ENCODE measurements around the gene ADH6.
"Not testable (repeated sequence)": the region's sequence is repeated elsewhere in the genome, so short reads cannot be mapped to it uniquely, and the experiment has no call there.

Gene ADH6

GRCh38 chr4:99219072-99219471 is at the start of gene ADH6:
Gene ADH6 (minus strand): TSS chr4:99219246. CDS start chr4:99219152, 94 bp downstream.
- no peak for DNase-seq (ENCODE audit: low read depth)

DNA sequence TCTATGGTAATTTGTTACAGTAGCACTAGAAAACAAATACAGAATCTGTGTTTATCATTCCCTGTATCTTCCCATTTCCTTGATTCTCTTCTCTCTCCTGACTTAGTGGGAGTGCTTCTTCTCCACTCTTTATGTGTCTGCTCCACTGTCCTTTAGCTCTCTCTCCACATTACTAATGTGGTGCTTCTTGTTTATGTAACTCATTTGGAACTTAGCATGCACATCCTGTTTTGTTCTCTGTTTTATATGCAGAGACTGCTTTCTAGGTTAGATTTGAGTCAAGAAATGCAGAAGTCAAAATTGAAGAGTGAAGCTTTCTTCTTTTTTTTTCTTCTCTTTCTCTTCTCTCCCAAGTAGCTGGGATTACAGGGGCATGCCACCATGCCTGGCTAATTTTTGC is 45.9 kb upstream of the ADH6 start:
- no peak for DNase-seq (ENCODE audit: low read depth)

DNA sequence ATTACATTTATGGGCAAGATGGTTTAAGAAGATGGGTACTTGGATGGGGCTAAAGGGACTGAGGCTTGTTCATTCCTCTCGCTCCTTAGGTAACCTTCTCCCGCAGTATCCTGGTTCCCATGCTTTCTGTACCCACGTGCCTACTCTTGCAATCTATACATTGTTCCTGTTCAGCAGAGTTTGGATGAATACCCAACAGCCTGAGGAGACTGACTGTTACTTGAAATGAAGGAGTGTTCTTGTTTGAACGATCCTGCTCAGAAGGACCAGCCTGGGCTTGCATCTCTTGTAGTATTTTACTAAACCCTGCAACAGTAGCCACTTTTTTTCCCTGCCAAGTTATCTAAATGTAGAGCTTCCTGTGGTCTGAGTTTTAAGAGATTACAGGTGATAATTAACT is 33.7 kb upstream of the ADH6 start:
- no peak for DNase-seq (ENCODE audit: low read depth)

- no peak for DNase-seq (ENCODE audit: low read depth)
Observed at GRCh38 chr4:99248714-99249113, 29.7 kb upstream of the ADH6 start.

DNA sequence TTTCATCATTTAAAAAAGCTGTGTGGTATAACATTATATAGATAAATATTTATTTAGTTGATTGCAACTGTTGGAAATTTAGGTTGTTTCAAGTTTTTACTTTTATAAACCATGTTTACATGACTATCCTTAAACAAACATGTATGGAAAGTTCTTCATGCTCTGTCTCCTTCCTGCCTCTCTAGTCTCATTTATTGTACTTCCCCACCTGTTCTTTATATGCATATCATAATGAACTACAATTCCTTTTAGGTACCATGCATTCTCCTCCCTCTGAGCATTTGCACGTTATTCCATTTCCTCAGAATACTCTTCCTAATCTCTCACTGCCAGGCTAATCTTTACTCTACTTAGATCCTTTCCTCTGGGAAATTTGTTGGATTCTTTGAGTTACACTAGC is 16.9 kb upstream of the ADH6 start:
- no peak for DNase-seq (ENCODE audit: low read depth)

GRCh38 chr4:99234331-99235010 is 15.4 kb upstream of the ADH6 start:
- no peak for DNase-seq (ENCODE audit: low read depth)

DNA sequence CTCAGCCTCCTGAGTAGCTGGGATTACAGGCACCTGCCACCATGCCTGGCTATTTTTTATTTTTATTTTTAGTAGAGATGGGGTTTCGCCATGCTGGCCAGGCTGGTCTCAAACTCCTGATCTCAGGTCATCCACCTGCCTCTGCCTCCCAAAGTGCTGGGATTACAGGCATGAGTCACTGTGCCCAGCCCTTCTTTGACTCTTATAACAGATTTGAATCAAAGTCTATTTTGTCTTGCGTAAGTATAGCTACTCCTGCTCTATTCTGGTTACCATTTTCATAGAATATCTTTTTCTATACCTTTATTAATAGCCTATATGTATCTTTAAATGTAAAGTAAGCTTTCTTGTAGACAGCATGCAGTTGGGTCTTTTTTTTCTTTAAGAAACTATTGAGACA is 14.4 kb upstream of the ADH6 start:
- DNase-seq (ENCODE audit: low read depth) = not testable (repeated sequence)

DNA sequence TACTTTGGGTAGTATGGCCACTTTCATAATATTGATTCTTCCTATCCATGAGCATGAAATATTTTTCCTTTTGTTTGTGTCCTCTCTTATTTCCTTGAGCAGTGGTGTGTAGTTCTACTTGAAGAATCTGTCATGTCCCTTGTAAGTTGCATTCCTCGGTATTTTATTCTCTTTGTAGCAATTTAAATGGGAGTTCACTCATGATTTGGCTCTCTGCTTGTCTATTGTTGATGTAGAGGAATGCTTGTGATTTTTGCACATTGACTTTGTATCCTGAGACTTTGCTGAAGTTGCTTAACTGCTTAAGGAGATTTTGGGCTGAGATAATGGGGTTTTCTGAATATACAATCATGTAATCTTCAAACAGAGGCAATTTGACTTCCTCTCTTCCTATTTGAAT is 9.7 kb upstream of the ADH6 start:
- not testable (repeated sequence) for DNase-seq (ENCODE audit: low read depth)

DNA sequence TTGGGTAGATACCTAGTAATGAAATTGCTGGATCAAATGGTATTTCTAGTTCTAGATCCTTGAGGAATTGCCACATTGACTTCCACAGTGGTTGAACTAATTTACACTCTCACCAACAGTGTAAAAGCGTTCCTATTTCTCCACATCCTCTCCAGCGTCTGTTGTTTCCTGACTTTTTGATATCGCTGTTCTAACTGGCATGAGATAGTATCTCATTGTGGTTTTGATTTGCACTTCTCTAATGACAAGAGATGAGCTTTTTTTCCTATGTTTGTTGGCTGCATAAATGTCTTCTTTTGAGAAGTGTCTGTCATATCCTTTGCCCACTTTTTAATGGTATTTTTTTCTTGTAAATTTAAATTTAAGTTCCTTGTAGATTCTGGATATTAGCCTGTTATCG is 8.6 kb upstream of the ADH6 start:
- DNase-seq (ENCODE audit: low read depth) = not testable (repeated sequence)

DNA sequence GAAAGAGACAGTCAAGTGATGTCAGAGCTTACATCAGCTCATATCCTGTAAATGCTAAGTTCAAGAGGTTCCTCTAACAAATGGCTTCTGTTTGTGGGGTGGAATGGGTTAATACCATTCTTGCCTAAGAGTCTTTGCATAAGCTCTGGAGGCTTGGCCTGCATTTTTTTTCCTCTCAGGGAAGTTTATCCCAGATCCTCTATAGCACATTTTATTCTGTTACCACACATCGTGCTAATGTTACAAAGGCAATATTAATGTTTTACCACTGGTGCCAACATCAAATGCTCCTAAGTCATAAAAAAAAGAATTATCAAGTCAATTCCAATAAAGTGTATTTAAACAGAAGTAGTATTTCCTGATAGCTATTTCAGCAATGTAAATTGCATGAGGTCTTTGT is 2.9 kb upstream of the ADH6 start:
- no peak for DNase-seq (ENCODE audit: low read depth)

- DNase-seq (ENCODE audit: low read depth) = no peak
Observed at GRCh38 chr4:99219479-99219878, 433 bp upstream of the ADH6 start.

- DNase-seq (ENCODE audit: low read depth) = no peak
Observed at GRCh38 chr4:99215521-99215920, 3.5 kb downstream of the ADH6 start.

- no peak for DNase-seq (ENCODE audit: low read depth)
Observed at GRCh38 chr4:99210789-99211188, 8.3 kb downstream of the ADH6 start.

GRCh38 chr4:99209671-99210070 is 9.4 kb downstream of the ADH6 start:
- no peak for DNase-seq (ENCODE audit: low read depth)

GRCh38 chr4:99208719-99209075 is 10.3 kb downstream of the ADH6 start:
- DNase-seq (ENCODE audit: low read depth) = no peak

DNA sequence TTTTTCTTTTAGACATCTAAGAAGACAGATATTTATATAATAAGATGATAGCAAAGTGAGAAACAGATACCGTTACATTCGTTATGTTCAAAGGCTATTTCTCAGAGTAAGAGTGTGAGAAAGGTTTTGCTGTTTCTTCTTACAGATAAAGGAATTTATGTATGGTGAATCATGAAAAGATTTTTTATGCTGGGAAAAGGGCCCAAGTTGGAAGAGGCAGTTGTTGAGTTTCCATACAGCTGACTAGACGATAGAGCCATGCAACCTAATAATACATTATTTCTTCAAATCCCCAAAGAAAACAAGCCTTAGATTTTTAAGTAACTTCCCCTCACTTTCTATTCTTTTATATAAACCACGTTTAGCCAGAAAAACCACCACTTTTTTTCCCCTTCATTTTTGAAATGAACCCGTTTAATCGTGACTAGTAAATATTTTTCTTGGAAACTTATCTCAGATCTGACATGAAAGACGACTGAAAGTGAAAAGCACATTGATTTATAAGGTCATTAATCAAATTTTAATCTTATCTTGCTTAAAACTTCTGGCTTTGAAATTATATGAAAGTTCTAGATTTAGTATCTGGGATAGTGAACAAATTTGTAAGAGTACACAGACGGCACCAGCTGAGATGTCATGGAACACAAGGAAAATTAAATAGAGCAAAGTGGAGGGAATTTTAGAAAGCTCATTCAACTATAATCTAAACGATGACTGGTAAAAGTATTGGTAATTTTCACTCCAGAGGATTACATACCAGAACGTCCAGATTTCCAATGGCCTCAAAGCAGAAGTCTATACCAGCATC is 10.9 kb downstream of the ADH6 start:
- no peak for DNase-seq (ENCODE audit: low read depth)

DNA sequence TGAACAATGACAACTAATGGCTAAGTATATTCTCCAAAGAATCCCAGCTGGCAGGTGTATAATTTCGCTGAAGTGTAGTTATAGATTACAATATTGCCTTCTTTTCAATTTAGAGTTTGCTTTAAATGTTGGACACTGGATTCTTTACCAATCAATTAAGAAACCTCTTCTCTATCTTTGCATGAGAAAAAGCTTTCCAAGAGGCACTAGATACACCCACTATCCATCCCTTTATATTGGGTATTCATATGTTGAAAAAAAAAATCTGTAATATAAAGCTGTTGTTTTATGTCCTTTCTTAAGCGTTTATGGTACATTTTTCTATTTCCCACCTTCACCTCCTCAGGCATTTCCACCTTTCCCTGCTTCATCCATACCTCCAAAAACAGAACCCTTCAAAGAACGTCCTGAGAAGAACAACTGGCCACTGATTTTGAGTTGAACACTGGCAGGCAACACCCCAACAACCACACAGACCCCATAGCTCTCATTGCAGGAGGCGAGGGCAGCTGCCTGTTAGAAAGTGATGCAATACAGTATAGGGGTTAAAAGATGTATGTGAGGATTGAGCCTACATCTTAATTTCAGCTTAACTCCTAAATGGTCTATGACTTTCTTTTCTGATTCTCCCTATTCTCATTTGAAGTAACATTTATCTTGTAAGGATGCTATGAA is 11.8 kb downstream of the ADH6 start:
- no peak for DNase-seq (ENCODE audit: low read depth)

DNA sequence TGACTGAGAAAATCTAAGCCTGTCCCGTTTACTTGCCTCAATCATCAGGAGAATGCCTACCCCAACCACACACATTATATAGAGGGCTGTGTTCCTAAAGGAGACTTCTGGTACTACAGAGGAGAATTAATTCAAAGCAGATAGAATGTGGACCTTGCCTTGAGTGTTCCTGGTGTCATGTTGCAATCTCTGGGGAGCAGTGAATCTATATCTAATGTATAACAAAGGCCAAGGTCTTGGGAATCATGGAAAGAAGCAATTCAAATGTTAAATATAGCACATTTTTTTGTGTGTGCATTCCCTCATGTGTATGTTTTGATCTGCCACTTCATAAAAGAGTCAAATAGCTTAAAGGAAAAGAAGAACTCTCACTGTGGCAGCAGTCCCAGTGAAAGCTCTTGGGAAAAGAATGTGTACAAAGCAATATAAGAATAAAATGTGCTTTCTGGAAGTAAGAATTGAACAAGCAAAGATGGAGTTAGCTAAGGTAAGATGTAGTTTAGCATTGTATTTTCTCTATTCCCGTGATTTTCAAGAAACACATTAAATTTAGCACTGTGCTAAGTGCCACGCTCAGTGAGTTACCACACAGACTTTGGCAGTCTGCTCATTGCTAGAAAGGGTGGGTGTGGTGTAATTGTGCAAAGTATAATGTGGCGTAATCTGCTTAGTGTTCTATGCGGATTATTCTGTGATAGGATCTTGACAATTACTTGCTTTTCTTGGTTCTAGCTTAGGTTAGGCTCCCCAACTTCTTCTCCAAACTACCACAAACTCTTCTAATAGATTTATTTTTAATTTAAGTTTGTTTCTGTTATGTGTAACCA is 13.7 kb downstream of the ADH6 start:
- no peak for DNase-seq (ENCODE audit: low read depth)

DNA sequence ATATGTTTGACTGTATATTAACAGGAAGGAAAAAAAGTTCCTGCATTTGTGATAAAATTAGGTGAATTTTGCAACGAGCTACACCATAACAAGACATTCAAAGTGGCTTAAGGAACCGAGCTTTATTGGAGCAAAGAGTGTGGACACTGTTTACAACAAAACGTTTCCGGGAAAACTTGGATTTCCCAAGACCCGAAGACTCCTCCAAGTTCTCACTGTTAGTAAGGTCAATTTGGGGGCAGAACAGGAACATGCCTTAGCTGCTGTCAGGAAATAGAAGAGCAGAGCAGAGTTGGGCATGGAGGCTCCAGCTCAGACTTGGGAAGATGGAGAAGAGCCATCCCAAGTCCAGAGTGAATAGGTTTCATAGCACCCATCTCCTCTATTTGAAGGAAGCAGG is 16.5 kb downstream of the ADH6 start:
- no peak for DNase-seq (ENCODE audit: low read depth)

DNA sequence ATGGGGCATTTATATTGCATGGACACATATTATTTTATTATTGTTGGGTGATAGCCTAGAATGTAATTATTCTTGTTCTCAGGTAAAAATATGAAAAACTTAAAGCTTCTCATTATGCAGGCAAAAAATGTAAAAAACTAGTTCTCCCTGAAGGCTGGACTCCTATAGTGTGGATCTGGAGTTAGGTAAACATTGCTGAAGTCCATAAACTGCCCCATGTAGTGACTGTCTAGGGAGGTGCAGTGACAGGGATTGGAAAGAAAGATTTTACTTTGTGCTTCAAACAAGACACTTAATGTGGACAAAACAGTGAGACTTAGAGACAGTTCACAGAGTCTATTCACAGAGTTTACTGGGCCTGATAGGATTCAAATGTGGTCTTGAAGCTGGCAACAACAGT is 17.0 kb downstream of the ADH6 start:
- no peak for DNase-seq (ENCODE audit: low read depth)

- no peak for DNase-seq (ENCODE audit: low read depth)
Observed at GRCh38 chr4:99201690-99202089, 17.4 kb downstream of the ADH6 start.

- DNase-seq (ENCODE audit: low read depth) = no peak
Observed at GRCh38 chr4:99200138-99200537, 18.9 kb downstream of the ADH6 start.
